ENCODE results near the gene DUSP2. TPM values are rescaled to one million over a fixed set of nuclear protein-coding genes. Genes with fewer than 3 reads are reported as not detected.

The DUSP2 gene
- total and polyA plus RNA-seq, 2 experiments from 2014 or later = 6.6 to 13.0 TPM

- DNase-seq (ENCODE audit: low spot score) (no peak), ATAC-seq (no peak)
- Histone ChIP-seq H3K4me2 (no peak overlapping the region), H3K4me3 (no peak overlapping the region), H3K27me3 (ENCODE audit: insufficient read depth) (no peaks in the 10 kb centered on the region), H3K9me2 (ENCODE audit: insufficient read depth) (no peaks in the 10 kb centered on the region), H3K79me2 (replicated peaks; ENCODE audit: insufficient read depth) (no peaks in the 10 kb centered on the region), H3K36me3 (ENCODE audit: insufficient read depth) (no peaks in the 10 kb centered on the region), H3K4me1 (ENCODE audit: insufficient read depth) (peaks cover 20% of the 10 kb centered on the region), H3F3A (replicated peaks; ENCODE audit: low read depth) (no peaks in the 10 kb centered on the region), H3K27ac (ENCODE audit: low read depth) (no peak overlapping the region), H4K20me1 (replicated peaks; ENCODE audit: insufficient read depth) (no peaks in the 10 kb centered on the region), H2AFZ (peak overlapping the region; percentile 52; the same call in 1 of the 2 replicates)
- Mint-ChIP-seq H3K4me1 (peaks cover 29% of the 10 kb centered on the region), H3K9me3 (peaks cover 8% of the 10 kb centered on the region), H3K36me3 (ENCODE audit: low read depth) (peaks cover 5% of the 10 kb centered on the region; the same call in 2 of the 3 replicates), H3K27ac (no peak overlapping the region), H3K27me3 (ENCODE audit: insufficient read depth, low read depth, poor library complexity) (peaks cover 6% of the 10 kb centered on the region), H3K4me3 (no peak overlapping the region)
- no peak for TF ChIP-seq CTCF (conservative IDR thresholded peaks at IDR 0.05; ENCODE audit: low read depth in 2 of 2)
- no peak for TF ChIP-seq POLR2AphosphoS5 (IDR thresholded peaks at IDR 0.05; ENCODE audit: low read depth)
- TF ChIP-seq STAT1 (IDR thresholded peaks at IDR 0.05; ENCODE audit: unreplicated experiment) = no peak
- TF ChIP-seq ETS1 (IDR thresholded peaks at IDR 0.05) = no peak
- no peak for TF ChIP-seq ZNF114 (CRISPR knock-in tag; IDR thresholded peaks at IDR 0.05)
- no peak for TF ChIP-seq REST (IDR thresholded peaks at IDR 0.05; ENCODE audit: unreplicated experiment)
- no peak for TF ChIP-seq NANOG (IDR thresholded peaks at IDR 0.05; ENCODE audit: borderline replicate concordance)
- TF ChIP-seq EZH2phosphoT487 (IDR thresholded peaks at IDR 0.05; ENCODE audit: unreplicated experiment) = no peak
- no peak for TF ChIP-seq EZH2 (IDR thresholded peaks at IDR 0.05; ENCODE audit: low read depth, unreplicated experiment)
Measured at GRCh38 chr2:96103761-96104486, 41.3 kb downstream of the DUSP2 start.

Measured in GM23338 (cell line).